NCI-H1694 treated with DMSO at 0.1 percent for 48 hours (cell line): ENCODE data around the gene ZNF319.
"Not testable (repeated sequence)": the region's sequence is repeated elsewhere in the genome, so short reads cannot be mapped to it uniquely, and the experiment has no call there.

Source experiments
- DNase-seq: peaks from one replicate; lab custom pipeline; 2025; lab: John Stamatoyannopoulos, UW

ZNF319 gene

GRCh38 chr16:58021661-58022551 lies 21.4 kb upstream of the ZNF319 start:
- DNase-seq, result no peak

- peak; percentile 9 for DNase-seq
Observed at GRCh38 chr16:58020628-58021521, 20.4 kb upstream of the ZNF319 start.

GRCh38 chr16:58019866-58020538 lies 19.5 kb upstream of the ZNF319 start:
- DNase-seq, result no peak

- peak; percentile 34 for DNase-seq
Observed at GRCh38 chr16:58018803-58019202, 18.3 kb upstream of the ZNF319 start.

GRCh38 chr16:58016840-58017446 lies 16.5 kb upstream of the ZNF319 start:
- peak; percentile 14 for DNase-seq

GRCh38 chr16:58013201-58013956 lies 12.9 kb upstream of the ZNF319 start:
- DNase-seq, result no peak

- no peak for DNase-seq
Observed at GRCh38 chr16:58012481-58012880, 12.0 kb upstream of the ZNF319 start.

- no peak for DNase-seq
Observed at GRCh38 chr16:58011652-58012051, 11.2 kb upstream of the ZNF319 start.

GRCh38 chr16:58010886-58011285 lies 10.4 kb upstream of the ZNF319 start:
- DNase-seq, result no peak

- DNase-seq, result no peak
Observed at GRCh38 chr16:58009856-58010416, 9.5 kb upstream of the ZNF319 start.

- not testable (repeated sequence) for DNase-seq
Observed at GRCh38 chr16:58004736-58005135, 4.3 kb upstream of the ZNF319 start.

- no peak for DNase-seq
Observed at GRCh38 chr16:58002936-58003335, 2.5 kb upstream of the ZNF319 start.

GRCh38 chr16:58002416-58002800 lies 1.9 kb upstream of the ZNF319 start:
- DNase-seq, result no peak

GRCh38 chr16:58001781-58002415 lies 1.4 kb upstream of the ZNF319 start:
- DNase-seq, result no peak

- peak; percentile 61 for DNase-seq
Observed at GRCh38 chr16:58000706-58001676, 519 bp upstream of the ZNF319 start, which contains the start of gene USB1. Gene USB1, plus strand, starts transcription at chr16:58001407. Its CDS starts 77 bp downstream, at chr16:58001484.

- DNase-seq, result peak; percentile 12
Observed at GRCh38 chr16:57999366-57999970, 1.0 kb downstream of the ZNF319 start.

- DNase-seq, result no peak
Observed at GRCh38 chr16:57998992-57999365, 1.5 kb downstream of the ZNF319 start.

GRCh38 chr16:57998486-57998885 lies 2.0 kb downstream of the ZNF319 start:
- no peak for DNase-seq
